GDM1 (cell line): ENCODE data around the gene MOG.
"Not testable (repeated sequence)": the region's sequence is repeated elsewhere in the genome, so short reads cannot be mapped to it uniquely, and the experiment has no call there.

Source experiments
- DNase-seq: peaks from one replicate; lab custom pipeline; 2025; lab: John Stamatoyannopoulos, UW

MOG gene

DNA sequence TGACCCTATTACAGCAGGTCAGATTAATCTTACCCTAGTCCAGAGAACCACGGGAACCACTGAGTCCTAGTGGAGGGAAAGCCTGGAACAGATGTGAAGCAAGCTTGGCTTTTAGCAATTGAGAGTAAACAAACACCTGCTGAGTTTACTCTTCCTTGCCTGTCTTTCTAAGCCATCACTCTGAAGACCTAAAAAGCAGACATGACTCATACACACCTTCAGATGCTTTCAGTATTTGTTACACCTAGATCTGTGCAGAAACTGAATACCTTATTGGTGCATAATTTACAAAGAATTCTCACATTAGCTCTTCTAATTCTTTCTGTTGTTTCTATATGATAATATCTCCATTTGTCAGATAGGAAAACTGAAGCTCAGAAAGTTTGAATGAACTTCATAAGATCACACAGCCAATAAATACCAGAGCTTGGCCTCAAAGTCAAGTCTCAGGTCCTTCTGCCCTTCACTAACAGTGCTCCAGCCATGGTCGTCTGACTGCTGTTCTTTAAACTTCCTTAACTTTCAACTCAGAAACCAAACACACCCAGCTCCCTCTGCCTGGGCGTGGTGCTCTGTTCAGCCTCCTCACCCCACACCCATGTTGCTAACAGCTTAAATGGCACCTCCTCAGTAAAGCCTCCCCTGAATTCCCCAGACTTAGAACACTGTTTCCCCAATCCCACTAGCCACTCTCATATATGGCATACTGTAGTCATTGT lies 15.3 kb upstream of the MOG start:
- no peak for DNase-seq

DNA sequence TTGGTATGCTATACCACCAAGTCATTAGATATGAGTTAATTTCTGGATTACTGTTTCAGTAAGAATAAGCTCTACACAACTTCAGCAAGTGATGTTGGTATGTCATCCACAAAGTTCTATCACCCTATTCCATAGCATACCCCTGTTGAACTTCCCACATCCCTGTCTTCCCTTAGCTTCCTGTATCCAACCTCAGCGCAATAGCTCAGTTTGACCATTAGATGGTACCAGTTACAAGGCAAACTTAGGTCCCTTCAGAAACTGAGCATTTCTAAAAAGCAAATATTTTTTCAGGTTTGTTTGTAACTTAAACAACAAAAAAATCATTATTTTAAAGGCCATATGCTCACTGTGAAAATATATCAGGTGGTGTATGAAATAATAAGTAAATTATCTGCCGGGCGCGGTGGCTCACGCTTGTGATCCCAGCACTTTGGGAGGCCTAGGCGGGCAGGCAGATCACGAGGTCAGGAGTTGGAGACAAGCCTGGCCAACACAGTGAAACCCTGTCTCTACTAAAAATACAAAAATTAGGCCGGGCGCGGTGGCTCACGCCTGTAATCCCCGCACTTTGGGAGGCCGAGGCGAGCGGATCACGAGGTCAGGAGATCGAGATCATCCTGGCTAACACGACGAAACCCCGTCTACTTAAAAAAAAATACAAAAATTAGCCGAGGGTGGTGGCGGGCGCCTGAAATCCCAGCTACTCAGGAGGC lies 8.8 kb upstream of the MOG start:
- no peak for DNase-seq

DNA sequence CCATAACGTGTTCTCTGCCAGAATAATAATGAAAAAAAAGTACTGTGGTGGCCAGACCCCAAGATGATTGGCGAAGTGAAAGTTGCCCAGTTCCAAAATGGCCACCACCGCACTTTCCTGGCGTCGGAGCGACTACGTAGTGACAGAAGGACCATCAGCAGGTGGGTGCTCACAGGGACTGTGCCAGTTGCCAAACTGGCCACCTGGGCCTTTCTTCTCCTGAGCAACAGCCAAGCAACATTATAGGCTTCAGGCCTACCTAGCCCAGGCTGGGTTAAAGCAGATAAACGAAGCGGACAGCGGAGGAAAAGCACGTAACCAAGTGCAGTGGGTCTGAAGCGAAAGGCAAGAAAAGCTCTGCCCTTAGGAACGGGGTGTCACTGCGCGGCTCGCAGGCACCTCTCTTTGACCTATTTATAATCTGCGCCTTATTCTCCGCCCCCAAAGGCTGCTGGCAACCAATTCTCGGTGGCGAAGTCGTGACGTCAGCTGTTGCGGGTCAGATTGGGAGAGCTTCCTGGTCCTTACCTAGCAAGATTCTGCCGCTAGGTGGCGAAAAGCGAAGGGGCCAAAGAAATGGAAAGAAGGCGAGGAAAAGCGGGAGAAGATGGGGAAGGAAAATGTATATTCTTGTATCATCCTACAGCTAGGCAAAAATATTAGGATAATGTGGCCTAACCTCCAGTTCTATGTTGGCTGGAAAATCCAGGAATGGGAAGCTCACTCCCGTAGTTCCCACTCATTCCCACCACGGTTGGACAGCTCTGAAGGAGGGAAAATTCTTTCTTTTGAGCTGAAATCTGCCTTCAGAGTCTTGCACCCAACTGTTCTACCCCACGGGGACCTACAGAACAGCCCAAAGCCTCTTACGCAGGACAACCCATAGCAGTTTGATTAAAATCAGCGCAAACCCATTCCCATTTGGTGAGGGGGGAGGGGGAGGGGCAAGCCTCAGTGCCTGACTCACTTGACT lies 6.9 kb upstream of the MOG start:
- DNase-seq = peak; percentile 90

DNA sequence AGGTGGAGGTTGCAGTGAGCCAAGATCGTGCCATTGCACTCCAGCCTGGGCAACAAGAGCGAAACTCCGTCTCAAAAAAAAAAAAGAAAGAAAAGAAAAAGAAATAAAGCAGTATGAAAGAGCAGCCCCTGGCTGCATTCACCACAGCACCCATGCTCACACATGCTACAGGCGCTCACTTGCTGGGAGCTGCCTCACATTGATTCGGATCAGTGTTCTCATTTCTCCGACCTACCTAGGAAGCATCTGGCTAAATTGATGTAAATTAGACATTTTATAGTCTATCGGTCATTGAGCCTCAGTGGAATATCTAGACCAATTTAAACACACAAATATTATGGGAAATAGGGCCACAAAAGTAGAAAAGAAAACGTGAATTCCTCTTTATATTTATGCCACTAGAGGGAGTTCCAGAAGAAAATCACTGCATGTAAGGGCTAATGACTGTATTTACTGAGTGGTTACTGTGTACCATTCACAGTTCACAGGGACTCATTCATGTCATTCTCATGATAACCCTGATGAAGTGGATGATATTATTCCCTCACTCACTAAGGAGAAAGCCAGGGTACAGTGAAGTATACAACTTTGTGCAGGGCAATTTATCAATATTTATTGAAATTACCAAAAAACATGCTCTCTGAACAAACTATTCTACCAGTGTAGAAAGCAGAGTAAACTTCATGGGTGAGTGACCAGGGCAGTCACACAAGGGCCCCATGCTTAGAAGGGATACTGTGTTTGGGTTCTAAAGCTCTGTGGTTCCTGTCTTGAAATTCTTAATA lies 5.3 kb upstream of the MOG start:
- DNase-seq = peak; percentile 5

DNA sequence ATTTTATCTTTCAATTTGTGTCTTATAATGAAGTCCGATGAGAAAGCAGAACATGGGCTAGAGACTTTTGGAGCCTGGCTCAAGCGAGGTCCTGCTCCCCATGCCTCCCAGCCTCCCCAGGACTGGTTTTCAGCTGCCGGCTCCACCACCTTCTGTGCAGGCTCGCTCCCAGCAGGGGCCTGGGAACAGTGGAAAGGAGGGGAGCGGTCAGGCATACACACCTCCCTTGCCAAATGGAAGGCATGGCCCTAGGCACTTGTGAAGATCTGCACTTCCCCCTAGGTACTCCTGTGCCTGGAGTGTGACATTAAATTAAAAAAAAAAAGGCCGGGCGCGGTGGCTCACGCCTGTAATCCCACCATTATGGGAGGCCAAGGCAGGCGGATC lies 4.7 kb upstream of the MOG start:
- DNase-seq = no peak

DNA sequence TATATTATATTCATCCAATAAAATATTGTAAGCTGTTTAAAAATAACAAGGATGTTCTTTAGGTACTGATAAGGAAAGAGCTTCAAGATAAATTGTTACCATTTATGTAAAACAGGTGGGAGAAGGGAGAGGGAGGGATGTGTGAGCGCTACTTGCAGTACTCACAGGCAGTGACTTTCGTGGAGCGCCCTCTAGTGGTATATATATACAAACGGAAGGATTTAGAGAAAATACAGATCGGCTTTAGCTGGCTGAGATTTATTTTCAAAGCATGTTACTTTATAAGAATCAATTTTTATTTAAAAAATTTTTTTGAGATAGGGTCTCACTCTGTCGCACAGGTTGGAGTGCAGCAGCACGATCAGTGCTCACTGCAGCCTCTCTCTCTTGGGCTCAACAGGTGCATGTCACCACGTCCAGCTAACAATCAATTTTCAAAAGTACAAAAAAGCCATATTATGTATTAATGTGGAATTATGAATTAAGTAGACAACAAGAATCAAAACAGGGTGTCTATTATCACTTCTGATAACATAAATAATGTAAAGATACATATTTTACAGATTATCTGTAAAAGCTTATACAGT lies 3.3 kb upstream of the MOG start:
- DNase-seq = peak; percentile 17

DNA sequence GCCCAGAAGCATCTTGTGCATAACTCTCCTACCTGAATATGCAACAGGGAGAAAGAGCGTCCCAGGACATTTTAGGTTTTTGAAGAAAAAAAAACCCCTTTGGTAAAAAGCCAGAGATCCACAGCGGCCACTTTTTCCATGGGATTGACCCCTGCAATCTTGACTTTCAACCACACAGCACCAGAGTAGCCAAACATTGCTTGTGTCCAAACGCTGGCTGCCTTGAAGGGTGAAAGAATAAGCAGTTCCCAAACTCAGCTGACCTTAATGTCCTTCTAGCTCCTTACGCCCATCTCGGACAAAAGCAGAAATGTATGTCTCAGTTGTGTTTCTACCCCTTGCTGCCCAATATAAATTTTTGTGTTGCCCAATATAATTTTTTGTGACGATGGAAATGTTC lies 1.2 kb upstream of the MOG start:
- no peak for DNase-seq

DNA sequence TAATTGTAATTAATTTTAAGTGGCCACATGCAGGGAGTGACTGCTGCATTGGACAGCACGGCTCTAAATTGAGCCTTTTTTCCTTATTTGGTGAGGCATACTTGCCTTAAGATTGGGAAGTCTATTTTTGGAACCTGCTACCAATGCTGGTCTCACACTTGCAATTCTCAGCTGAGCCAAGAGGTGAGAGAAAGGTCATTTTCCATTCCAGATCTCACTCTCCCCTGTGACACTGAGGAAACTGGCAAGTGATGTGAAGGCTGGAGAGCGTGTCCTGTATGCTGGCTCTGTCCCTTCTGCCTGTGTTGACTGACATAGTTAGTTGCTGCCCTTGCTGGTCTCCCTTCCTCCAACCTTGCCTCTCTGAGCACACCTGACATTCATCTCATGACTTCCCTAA lies 735 bp upstream of the MOG start:
- DNase-seq = no peak

DNA sequence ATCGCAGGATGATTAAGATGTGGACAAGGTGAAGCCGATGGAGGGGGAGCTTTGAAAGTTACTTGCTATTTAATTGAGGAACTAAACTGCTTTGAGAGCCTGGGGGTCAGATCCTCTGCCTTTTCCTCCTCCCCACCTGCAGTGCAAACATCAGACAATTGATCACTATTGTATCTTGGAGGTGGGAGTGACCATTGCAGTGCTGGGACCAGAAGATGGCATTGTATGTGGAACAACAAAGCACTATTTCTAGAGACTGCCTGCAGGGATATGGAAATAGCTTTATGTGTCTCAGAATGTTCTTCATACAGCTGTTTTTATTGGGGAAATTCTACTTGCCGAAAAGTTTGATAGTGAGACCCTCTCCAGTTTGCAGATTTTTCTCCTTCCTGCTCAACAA lies 4.2 kb downstream of the MOG start:
- DNase-seq = no peak

DNA sequence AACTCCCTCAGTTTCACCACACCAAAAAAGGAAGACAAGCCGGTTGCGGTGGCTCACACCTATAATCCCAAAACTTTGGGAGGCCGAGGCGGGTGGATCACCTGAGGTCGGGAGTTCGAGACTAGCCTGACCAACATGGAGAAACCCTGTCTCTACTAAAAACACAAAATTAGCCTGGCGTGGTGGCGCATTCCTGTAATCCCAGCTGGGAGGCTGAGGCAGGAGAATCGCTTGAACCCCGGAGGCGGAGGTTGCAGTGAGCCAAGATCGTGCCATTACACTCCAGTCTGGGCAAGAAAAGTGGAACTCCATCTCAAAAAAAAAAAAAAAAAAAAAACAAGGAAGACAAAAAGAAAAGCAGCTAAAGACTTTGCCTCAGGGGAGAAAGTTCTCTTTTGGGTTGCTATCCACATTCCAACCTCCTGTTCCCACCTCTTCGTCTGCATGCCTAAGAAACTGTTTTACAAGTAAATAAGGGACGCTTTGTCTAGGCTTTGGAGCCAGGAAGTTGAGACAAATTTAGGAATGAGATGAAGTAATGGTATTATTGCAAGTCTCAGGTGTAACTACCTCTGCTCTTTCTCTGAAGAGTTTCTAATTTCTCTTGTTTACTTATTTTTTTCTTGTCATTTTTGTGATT lies 4.7 kb downstream of the MOG start:
- not testable (repeated sequence) for DNase-seq

DNA sequence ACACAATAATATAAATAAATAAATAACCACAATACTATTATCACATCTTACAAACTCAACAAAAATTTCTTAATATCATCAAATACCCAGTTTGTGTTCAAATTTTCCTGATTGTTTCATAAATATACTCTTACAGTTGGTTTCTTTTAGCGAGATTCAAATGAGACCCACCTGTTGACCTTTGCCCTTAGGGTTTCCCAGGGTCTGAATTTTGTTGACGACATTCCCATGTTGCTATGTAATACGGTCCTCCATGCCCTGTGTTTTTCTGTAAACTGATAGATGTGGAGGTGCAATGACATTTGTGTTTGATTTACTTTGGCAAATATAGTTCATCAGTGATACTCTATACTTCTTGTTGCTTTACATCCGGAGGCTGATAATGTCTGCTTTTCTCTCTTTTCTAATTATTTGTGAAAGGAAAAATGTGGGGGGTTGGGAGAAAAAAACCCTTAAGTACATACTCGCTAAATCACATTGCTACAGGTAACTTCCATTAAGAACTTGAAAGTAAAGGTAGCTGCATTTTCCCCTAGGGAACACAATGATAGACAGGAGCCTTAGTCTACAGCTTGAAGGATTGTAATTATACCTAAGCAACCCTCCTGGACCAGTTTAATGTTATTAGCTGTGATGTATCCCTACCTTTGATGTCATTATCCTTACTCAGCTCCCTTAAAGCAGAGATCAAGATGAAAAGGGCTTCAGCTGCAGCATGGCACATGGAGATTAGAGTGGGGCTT lies 6.6 kb downstream of the MOG start:
- DNase-seq = no peak

DNA sequence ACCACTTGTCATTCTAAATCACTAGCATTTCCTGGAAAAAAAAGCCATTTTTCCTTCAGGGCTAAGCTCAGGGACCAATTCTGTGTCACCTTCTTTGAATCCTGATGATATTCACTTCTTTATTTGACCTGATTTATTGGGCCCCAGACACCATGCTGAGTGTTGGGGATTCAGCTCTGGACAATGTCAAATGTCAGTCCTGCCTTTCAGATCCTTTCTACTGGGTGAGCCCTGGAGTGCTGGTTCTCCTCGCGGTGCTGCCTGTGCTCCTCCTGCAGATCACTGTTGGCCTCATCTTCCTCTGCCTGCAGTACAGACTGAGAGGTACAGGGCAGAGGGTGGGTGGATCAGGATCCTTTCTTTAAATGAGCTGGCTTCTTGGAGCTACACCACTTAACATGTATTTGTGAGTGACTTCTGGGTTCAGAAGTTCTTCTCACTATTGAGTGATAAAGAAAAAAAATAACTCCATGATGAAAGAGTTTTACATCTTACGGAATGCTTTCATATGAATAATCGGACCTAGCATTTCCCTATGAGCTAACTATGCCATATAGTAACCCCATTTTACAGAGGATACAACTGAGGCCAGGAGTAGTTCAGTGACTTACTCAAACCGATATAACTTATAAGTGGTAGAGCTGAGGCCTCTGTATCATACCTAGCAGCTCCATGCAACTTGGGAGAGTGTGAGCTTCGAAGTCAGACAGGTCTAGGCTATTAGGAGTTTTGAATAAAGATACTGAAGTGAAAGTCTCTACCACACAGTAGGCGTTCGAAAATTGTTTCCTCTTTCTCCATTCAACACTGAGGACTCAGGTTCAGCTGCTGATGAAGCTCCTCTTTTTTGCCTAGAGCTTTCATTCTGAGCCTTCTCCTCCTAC lies 9.3 kb downstream of the MOG start:
- no peak for DNase-seq

DNA sequence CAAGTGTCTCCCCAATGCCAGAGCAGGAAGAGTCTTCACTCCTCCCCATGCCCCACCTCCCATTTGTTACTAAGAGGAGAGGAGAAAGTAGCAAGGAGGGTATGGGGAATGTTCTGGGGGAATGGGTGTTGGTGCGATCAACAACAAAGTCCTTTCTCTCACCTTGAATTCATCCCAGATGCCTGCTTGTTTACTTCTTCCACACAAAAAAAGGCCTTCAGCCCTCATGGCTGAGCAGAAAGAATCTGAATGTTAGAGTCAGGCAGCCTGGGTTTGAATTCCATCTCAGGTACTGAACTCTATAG lies 9.9 kb downstream of the MOG start:
- DNase-seq = no peak

DNA sequence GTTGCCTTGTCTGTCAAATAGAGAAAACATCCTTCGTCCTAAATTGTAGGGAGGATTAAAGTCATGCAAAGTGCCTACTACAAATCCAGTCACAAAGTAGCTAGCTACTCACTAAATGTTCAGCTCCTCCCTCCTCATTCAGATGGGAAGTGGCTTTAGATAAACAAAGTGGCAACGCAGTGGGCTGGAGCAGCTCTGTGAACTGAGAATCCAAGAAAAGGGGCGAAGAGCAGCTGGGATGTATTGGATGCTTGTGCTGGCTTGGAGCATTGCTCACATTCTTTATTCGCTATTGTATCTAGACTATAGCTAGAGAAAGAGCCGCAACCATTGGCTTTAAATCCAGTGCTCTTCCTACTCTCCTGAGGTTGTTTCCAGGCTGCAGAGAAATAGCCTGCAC lies 10.3 kb downstream of the MOG start:
- no peak for DNase-seq

DNA sequence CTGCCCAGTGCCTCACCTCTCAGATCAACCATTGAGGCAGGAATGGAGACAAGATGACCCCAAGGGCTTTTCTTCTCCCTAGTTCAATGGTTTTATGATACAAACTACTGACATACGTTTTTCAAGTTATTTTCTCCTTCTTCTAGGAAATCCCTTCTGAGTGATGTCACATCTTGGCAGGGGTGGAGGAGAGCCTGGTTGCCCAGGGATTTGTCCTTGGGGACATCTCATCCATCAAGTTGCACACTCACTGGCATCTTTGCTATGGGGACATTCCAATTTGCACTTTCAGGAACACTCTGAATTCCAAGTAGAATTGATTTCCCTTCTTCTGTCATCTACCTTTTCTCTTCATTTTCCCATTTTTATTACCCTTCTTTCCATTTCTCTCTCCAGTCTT lies 14.1 kb downstream of the MOG start:
- no peak for DNase-seq

DNA sequence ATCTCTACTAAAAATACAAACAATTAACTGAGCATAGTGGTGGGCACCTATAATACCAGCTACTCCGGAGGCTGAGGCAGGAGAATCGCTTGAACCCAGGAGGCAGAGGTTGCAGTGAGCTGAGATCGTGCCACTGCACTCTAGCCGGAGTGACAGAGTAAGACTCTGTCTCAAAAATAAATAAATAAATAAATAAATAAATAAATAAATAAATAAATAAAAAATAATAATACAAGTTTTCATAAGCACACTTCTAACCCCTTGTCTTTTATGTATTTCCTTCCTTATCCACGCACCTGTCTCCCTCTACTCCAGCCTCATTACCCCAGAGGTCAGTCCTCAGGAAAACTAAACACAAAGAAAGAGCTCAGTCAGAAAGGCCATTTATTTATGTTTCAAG lies 15.2 kb downstream of the MOG start:
- not testable (repeated sequence) for DNase-seq

DNA sequence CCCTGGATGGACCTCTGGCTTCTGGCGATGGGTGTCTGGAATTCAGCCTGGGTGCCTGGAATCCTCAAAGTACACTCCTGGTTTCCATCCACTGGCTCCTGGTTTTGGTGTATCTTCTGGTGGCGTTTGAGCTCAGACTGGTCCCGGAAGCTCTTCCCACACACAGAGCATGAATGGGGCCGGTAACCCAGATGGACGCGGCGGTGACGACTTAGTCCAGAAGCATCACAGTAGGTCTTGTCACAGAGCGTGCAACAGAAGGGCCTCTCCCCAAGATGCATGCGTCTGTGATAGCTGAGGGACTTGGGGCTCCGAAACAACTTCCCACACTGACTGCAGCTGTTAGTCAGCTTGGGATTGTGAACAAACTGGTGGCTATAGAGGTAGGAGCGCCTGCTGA lies 16.3 kb downstream of the MOG start:
- no peak for DNase-seq

DNA sequence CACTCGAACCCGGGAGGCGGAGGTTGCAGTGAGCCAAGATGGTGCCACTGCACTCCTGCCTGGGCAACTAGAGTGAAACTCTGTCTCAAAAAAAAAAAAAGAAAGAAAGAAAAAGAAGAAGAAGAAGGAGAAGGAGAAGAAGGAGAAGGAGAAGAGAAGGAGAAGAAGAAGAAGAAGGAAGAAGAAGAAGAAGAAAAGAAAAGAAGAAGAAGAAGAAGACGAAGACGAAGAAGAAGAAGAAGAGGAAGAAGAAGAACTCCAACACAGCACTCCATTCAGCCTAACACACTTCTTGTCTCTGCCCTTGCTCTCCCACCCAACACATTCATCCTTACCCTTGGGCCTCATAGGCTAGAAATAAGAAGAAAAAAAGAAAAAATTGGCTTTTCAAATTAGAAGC lies 17.1 kb downstream of the MOG start:
- DNase-seq = no peak

DNA sequence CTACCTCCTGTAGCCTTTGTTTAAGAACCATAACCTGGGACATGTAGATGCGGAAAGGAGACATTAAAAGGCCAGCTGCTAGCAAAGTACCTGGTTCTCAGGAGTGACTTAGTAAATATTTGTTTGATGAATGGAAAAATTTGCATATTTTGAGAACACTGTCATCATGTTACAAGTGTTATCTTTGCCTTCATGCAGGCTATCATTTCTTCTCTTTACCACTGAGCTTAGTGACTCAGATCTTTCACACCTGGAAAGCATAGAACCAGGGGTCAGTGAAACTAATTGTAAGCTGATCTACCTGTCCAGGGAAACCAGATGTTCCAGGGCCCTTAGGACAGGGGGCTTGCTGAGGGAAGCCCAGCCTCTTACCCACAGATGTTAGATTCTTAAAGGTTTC lies 18.7 kb downstream of the MOG start:
- no peak for DNase-seq
